WTC11 (cell line): ENCODE results near the gene CFAP57. TPM values are rescaled to one million over a fixed set of nuclear protein-coding genes. Genes with fewer than 3 reads are reported as not detected.

ENCODE experiments used
- ATAC-seq: fragments of 200-7000 bp; cut with Tn5 transposase; 2 replicates; pipeline ENCODE4 v1.10.0; 2021; ENCODE audit warnings: mild to moderate bottlenecking, moderate library complexity
- CTCF ChIA-PET: fragments of 300-600 bp; sonication (Branson Sonifier 250); formaldehyde crosslinking; loops from one replicate; lab custom pipeline; 2021; ENCODE audit warnings: antibody characterized with exemption; lab: Charles Lee
- POLR2A ChIA-PET: fragments of 350-600 bp; sonication (Branson Sonifier 250); formaldehyde crosslinking; loops from one replicate; lab custom pipeline; 2021; ENCODE audit warnings: antibody characterized with exemption; lab: Charles Lee
- DNase-seq: peaks from one replicate; pipeline ENCODE4 v3.0.0; 2021; ENCODE audit warnings: low spot score
- H3K27ac Mint-ChIP-seq: 2 replicates; pipeline ENCODE4 v1.8.0; 2021; ENCODE audit warnings: mixed read lengths
- H3K27me3 Mint-ChIP-seq: 2 replicates; pipeline ENCODE4 v1.8.0; 2021; ENCODE audit warnings: low read depth, mild to moderate bottlenecking, moderate library complexity, mixed read lengths
- H3K36me3 Mint-ChIP-seq: 2 replicates; pipeline ENCODE4 v1.8.0; 2021; ENCODE audit warnings: mixed read lengths
- H3K4me1 Mint-ChIP-seq: 2 replicates; pipeline ENCODE4 v1.8.0; 2022; ENCODE audit warnings: mixed read lengths
- H3K4me3 Mint-ChIP-seq: 2 replicates; pipeline ENCODE4 v1.8.0; 2021; ENCODE audit warnings: mild to moderate bottlenecking, moderate library complexity, mixed read lengths
- H3K9me3 Mint-ChIP-seq: 2 replicates; pipeline ENCODE4 v1.8.0; 2021; ENCODE audit warnings: mixed read lengths
- GTF2I ChIP-seq: fragments of 250-450 bp; sonication (Bioruptor Pico); conservative IDR thresholded peaks from 2 replicates; pipeline ENCODE4 v1.4.0; 2021; ENCODE audit warnings: mild to moderate bottlenecking
- IRF2 ChIP-seq: sonication (generic); formaldehyde crosslinking; IDR thresholded peaks from 2 replicates; pipeline ENCODE4 v1.8.0; 2022; ENCODE audit warnings: low read depth, missing genetic modification reagents, borderline replicate concordance
- RORB ChIP-seq: fragments of 250-450 bp; sonication (Bioruptor Pico); IDR thresholded peaks from 2 replicates; pipeline ENCODE4 v1.9.0; 2021; ENCODE audit warnings: mild to moderate bottlenecking
- SOX15 ChIP-seq: fragments of 250-450 bp; sonication (Bioruptor Pico); IDR thresholded peaks from 2 replicates; pipeline ENCODE4 v1.9.0; 2021; ENCODE audit warnings: mild to moderate bottlenecking
- TCF7 ChIP-seq: sonication (generic); formaldehyde crosslinking; IDR thresholded peaks from 2 replicates; pipeline ENCODE4 v1.8.0; 2022; ENCODE audit warnings: mild to moderate bottlenecking, low read depth, missing genetic modification reagents, moderate library complexity
- TEAD4 ChIP-seq: sonication (generic); formaldehyde crosslinking; IDR thresholded peaks from 2 replicates; pipeline ENCODE4 v1.8.0; 2022; ENCODE audit warnings: mild to moderate bottlenecking, missing genetic modification reagents
- TP53 ChIP-seq: sonication (generic); formaldehyde crosslinking; IDR thresholded peaks from 2 replicates; pipeline ENCODE4 v1.8.1; 2023; ENCODE audit warnings: mild to moderate bottlenecking, missing genetic modification reagents
- USF1 ChIP-seq: sonication (generic); formaldehyde crosslinking; IDR thresholded peaks from 2 replicates; pipeline ENCODE4 v1.8.0; 2022; ENCODE audit warnings: mild to moderate bottlenecking, missing genetic modification reagents
- ZNF263 ChIP-seq: sonication (generic); formaldehyde crosslinking; IDR thresholded peaks from 2 replicates; pipeline ENCODE4 v1.8.1; 2022; ENCODE audit warnings: low read depth, mild to moderate bottlenecking, moderate library complexity, missing genetic modification reagents
- total RNA-seq: library from RNA; stranded (reverse); gene quantifications from 3 replicates; pipeline ENCODE4 v1.2.3, GENCODE V29; 2021
- TF ChIP-seq, protein P1 (sequence below): sonication (generic); formaldehyde crosslinking; IDR thresholded peaks from 2 replicates; pipeline ENCODE4 v1.8.0; 2022; ENCODE audit warnings: missing genetic modification reagents
- TF ChIP-seq, protein P2 (sequence below): sonication (generic); formaldehyde crosslinking; IDR thresholded peaks from 2 replicates; pipeline ENCODE4 v1.8.1; 2023; ENCODE audit warnings: mild to moderate bottlenecking, missing genetic modification reagents, borderline replicate concordance
- TF ChIP-seq, protein P3 (sequence below): sonication (generic); formaldehyde crosslinking; IDR thresholded peaks from 2 replicates; pipeline ENCODE4 v1.8.1; 2022; ENCODE audit warnings: low read depth, mild to moderate bottlenecking, moderate library complexity, missing genetic modification reagents, borderline replicate concordance
- TF ChIP-seq, protein P4 (sequence below): fragments of 250-450 bp; sonication (Bioruptor Pico); IDR thresholded peaks from 2 replicates; pipeline ENCODE4 v1.9.0; 2021; ENCODE audit warnings: mild to moderate bottlenecking, borderline replicate concordance

CFAP57 gene
- total RNA-seq, 1 experiment from 2014 or later: 0.42 TPM

- no peak overlapping the region for H3K27ac Mint-ChIP-seq
- DNase-seq: no peak
- TF ChIP-seq TCF7: no peak
- TF ChIP-seq ZNF263 (CRISPR knock-in tag): no peak
- no peak for TF ChIP-seq IRF2 (CRISPR knock-in tag)
- no peak for TF ChIP-seq SOX15
- TF ChIP-seq, protein P1, sequence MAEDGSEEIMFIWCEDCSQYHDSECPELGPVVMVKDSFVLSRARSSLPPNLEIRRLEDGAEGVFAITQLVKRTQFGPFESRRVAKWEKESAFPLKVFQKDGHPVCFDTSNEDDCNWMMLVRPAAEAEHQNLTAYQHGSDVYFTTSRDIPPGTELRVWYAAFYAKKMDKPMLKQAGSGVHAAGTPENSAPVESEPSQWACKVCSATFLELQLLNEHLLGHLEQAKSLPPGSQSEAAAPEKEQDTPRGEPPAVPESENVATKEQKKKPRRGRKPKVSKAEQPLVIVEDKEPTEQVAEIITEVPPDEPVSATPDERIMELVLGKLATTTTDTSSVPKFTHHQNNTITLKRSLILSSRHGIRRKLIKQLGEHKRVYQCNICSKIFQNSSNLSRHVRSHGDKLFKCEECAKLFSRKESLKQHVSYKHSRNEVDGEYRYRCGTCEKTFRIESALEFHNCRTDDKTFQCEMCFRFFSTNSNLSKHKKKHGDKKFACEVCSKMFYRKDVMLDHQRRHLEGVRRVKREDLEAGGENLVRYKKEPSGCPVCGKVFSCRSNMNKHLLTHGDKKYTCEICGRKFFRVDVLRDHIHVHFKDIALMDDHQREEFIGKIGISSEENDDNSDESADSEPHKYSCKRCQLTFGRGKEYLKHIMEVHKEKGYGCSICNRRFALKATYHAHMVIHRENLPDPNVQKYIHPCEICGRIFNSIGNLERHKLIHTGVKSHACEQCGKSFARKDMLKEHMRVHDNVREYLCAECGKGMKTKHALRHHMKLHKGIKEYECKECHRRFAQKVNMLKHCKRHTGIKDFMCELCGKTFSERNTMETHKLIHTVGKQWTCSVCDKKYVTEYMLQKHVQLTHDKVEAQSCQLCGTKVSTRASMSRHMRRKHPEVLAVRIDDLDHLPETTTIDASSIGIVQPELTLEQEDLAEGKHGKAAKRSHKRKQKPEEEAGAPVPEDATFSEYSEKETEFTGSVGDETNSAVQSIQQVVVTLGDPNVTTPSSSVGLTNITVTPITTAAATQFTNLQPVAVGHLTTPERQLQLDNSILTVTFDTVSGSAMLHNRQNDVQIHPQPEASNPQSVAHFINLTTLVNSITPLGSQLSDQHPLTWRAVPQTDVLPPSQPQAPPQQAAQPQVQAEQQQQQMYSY (CRISPR knock-in tag): no peak
- TF ChIP-seq, protein P2, sequence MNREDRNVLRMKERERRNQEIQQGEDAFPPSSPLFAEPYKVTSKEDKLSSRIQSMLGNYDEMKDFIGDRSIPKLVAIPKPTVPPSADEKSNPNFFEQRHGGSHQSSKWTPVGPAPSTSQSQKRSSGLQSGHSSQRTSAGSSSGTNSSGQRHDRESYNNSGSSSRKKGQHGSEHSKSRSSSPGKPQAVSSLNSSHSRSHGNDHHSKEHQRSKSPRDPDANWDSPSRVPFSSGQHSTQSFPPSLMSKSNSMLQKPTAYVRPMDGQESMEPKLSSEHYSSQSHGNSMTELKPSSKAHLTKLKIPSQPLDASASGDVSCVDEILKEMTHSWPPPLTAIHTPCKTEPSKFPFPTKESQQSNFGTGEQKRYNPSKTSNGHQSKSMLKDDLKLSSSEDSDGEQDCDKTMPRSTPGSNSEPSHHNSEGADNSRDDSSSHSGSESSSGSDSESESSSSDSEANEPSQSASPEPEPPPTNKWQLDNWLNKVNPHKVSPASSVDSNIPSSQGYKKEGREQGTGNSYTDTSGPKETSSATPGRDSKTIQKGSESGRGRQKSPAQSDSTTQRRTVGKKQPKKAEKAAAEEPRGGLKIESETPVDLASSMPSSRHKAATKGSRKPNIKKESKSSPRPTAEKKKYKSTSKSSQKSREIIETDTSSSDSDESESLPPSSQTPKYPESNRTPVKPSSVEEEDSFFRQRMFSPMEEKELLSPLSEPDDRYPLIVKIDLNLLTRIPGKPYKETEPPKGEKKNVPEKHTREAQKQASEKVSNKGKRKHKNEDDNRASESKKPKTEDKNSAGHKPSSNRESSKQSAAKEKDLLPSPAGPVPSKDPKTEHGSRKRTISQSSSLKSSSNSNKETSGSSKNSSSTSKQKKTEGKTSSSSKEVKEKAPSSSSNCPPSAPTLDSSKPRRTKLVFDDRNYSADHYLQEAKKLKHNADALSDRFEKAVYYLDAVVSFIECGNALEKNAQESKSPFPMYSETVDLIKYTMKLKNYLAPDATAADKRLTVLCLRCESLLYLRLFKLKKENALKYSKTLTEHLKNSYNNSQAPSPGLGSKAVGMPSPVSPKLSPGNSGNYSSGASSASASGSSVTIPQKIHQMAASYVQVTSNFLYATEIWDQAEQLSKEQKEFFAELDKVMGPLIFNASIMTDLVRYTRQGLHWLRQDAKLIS (CRISPR knock-in tag): no peak
- TF ChIP-seq, protein P3, sequence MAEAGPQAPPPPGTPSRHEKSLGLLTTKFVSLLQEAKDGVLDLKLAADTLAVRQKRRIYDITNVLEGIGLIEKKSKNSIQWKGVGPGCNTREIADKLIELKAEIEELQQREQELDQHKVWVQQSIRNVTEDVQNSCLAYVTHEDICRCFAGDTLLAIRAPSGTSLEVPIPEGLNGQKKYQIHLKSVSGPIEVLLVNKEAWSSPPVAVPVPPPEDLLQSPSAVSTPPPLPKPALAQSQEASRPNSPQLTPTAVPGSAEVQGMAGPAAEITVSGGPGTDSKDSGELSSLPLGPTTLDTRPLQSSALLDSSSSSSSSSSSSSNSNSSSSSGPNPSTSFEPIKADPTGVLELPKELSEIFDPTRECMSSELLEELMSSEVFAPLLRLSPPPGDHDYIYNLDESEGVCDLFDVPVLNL (CRISPR knock-in tag): no peak
- TF ChIP-seq, protein P4, sequence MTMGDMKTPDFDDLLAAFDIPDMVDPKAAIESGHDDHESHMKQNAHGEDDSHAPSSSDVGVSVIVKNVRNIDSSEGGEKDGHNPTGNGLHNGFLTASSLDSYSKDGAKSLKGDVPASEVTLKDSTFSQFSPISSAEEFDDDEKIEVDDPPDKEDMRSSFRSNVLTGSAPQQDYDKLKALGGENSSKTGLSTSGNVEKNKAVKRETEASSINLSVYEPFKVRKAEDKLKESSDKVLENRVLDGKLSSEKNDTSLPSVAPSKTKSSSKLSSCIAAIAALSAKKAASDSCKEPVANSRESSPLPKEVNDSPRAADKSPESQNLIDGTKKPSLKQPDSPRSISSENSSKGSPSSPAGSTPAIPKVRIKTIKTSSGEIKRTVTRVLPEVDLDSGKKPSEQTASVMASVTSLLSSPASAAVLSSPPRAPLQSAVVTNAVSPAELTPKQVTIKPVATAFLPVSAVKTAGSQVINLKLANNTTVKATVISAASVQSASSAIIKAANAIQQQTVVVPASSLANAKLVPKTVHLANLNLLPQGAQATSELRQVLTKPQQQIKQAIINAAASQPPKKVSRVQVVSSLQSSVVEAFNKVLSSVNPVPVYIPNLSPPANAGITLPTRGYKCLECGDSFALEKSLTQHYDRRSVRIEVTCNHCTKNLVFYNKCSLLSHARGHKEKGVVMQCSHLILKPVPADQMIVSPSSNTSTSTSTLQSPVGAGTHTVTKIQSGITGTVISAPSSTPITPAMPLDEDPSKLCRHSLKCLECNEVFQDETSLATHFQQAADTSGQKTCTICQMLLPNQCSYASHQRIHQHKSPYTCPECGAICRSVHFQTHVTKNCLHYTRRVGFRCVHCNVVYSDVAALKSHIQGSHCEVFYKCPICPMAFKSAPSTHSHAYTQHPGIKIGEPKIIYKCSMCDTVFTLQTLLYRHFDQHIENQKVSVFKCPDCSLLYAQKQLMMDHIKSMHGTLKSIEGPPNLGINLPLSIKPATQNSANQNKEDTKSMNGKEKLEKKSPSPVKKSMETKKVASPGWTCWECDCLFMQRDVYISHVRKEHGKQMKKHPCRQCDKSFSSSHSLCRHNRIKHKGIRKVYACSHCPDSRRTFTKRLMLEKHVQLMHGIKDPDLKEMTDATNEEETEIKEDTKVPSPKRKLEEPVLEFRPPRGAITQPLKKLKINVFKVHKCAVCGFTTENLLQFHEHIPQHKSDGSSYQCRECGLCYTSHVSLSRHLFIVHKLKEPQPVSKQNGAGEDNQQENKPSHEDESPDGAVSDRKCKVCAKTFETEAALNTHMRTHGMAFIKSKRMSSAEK (CRISPR knock-in tag): no peak
- TF ChIP-seq TEAD4 (CRISPR knock-in tag): no peak
- TF ChIP-seq TP53 (CRISPR knock-in tag): no peak
- TF ChIP-seq GTF2I (CRISPR knock-in tag): no peak
- TF ChIP-seq USF1 (CRISPR knock-in tag): no peak
- no peak for TF ChIP-seq RORB
- TF ChIP-seq, all 79 proteins: peak for 0
- Mint-ChIP-seq H3K4me3 (no peak overlapping the region), H3K9me3 (peaks cover 61% of the 10 kb centered on the region), H3K36me3 (peaks cover 31% of the 10 kb centered on the region), H3K4me1 (no peaks in the 10 kb centered on the region), H3K27me3 (peaks cover 65% of the 10 kb centered on the region)
- ChIA-PET POLR2A (no interaction called here), CTCF (interaction anchor here (0.7 kb wide), 1 partner anchor 842 kb away, joined by 3 read pairs; no protein-coding TSS in a partner anchor)
- ATAC-seq: no peak
These were observed 81.7 kb downstream of the CFAP57 start for GRCh38 chr1:43253876-43254275.
